ENCODE data around the gene ZNF84. TPM values are rescaled to one million over a fixed set of nuclear protein-coding genes. Genes with fewer than 3 reads are reported as not detected.

ZNF84 gene
- total and polyA plus RNA-seq, 12 donors = 4.6 to 23.0 (median 16.8) TPM

GRCh38 chr12:133073836-133074235 lies 36.5 kb downstream of the ZNF84 start:
- 85 to 88% methylated on average over 2 of the region's 2 CpGs for WGBS, 2 donors
- H3K27ac ChIP-seq = no peak overlapping the region
- no peak overlapping the region for H3K4me3 ChIP-seq
- ATAC-seq (no peak), DNase-seq (no peak)
- peaks cover 0 to 100% (median 84%) of the 10 kb centered on the region in 11 donors for H3K9me3 ChIP-seq
- intact Hi-C loops (cut with DNase I) = no loop called here
- H3K36me3 ChIP-seq = no peaks in the 10 kb centered on the region
- no peak for TF ChIP-seq CTCF (IDR thresholded peaks at IDR 0.05)
- no peaks in the 10 kb centered on the region for H3K27me3 ChIP-seq
- H3K4me1 ChIP-seq = no peaks in the 10 kb centered on the region

- Histone ChIP-seq H3K4me3 (peak overlapping the region; percentile 74 to 97 (median 80)), H3K27me3 (no peaks in the 10 kb centered on the region), H3K4me1 (peaks cover 0 to 18% (median 11%) of the 10 kb centered on the region in 9 donors), H3K36me3 (peaks cover 0 to 35% (median 27%) of the 10 kb centered on the region in 9 donors), H3K27ac (peak overlapping the region; percentile 93 to 99 (median 96)), H3K9me3 (peaks cover 0 to 88% (median 74%) of the 10 kb centered on the region in 11 donors)
- ATAC-seq (peak; percentile 93 to 98 (median 95)), DNase-seq (peak; percentile 98 to 99)
- intact Hi-C loops (cut with DNase I) = loop anchor here in 7 of 10 donors (1.0 to 5.0 kb wide), 9 partner anchors 43 to 101 kb away; partner anchors contain the start of genes ZNF10 (in 5 of the 7), ZNF84 (in 5 of the 7), ZNF891 (in 5 of the 7) and ZNF26 (in 3 of the 7)
- WGBS, 2 donors = 0 to 2% methylated on average over 22 of the region's 22 CpGs
- no peak for TF ChIP-seq CTCF (IDR thresholded peaks at IDR 0.05)
Measured at GRCh38 chr12:133080026-133080367, 42.7 kb downstream of the ZNF84 start.

GRCh38 chr12:133080368-133081158 lies 43.3 kb downstream of the ZNF84 start, which contains the start of gene ZNF140:
Gene ZNF140, plus strand, starts transcription at chr12:133080923. Its CDS starts 398 bp downstream, at chr12:133081321.
- ATAC-seq (peak; percentile 84 to 94 (median 87)), DNase-seq (peak; percentile 95 to 97)
- TF ChIP-seq CTCF (IDR thresholded peaks at IDR 0.05) = peak; percentile 4 to 44 (median 22)
- intact Hi-C loops (cut with DNase I) = loop anchor here in 7 of 10 donors (1.0 to 5.0 kb wide), 9 partner anchors 43 to 101 kb away; partner anchors contain the start of genes ZNF10 (in 5 of the 7), ZNF84 (in 5 of the 7), ZNF891 (in 5 of the 7) and ZNF26 (in 3 of the 7)
- Histone ChIP-seq H3K9me3 (peaks cover 0 to 88% (median 70%) of the 10 kb centered on the region in 11 donors), H3K36me3 (peaks cover 0 to 41% (median 33%) of the 10 kb centered on the region in 9 donors), H3K27ac (peak within 1 kb of the TSS; percentile 93 to 99 (median 96)), H3K4me3 (peak within 1 kb of the TSS; percentile 74 to 97 (median 80)), H3K4me1 (peaks cover 0 to 18% (median 11%) of the 10 kb centered on the region in 9 donors), H3K27me3 (no peaks in the 10 kb centered on the region)
- WGBS, 2 donors = 0% methylated on average over 67 to 69 of the region's 69 CpGs

- peak overlapping the region; percentile 93 to 99 (median 96) for H3K27ac ChIP-seq
- H3K27me3 ChIP-seq = no peaks in the 10 kb centered on the region
- H3K4me3 ChIP-seq = peak overlapping the region; percentile 74 to 97 (median 80)
- intact Hi-C loops (cut with DNase I) = loop anchor here in 5 of 10 donors (2.0 to 5.0 kb wide), 5 partner anchors 44 to 94 kb away; partner anchors contain the start of genes ZNF10 (in 2 of the 5), ZNF84 (in 2 of the 5), ZNF891 (in 2 of the 5) and ZNF26 (in 1 of the 5)
- no peak for TF ChIP-seq CTCF (IDR thresholded peaks at IDR 0.05)
- peaks cover 0 to 88% (median 71%) of the 10 kb centered on the region in 11 donors for H3K9me3 ChIP-seq
- peaks cover 0 to 18% (median 11%) of the 10 kb centered on the region in 9 donors for H3K4me1 ChIP-seq
- peak in 2 of 8 donors; percentile 4 to 20 for ATAC-seq
- DNase-seq = peak in 1 of 2 donors; percentile 11
- peaks cover 0 to 48% (median 40%) of the 10 kb centered on the region in 9 donors for H3K36me3 ChIP-seq
- 23 to 26% methylated on average over 17 of the region's 17 CpGs for WGBS, 2 donors
Measured at GRCh38 chr12:133081159-133081780, 44.0 kb downstream of the ZNF84 start.

Measured in heart right ventricle (tissue), 16 donors.